Measurements from ENCODE around the gene RPP38. TPM values are rescaled to one million over a fixed set of nuclear protein-coding genes. Genes with fewer than 3 reads are reported as not detected.

Gene RPP38
- total and polyA plus RNA-seq, 10 donors: 12.5 to 24.9 (median 16.3) TPM

DNA sequence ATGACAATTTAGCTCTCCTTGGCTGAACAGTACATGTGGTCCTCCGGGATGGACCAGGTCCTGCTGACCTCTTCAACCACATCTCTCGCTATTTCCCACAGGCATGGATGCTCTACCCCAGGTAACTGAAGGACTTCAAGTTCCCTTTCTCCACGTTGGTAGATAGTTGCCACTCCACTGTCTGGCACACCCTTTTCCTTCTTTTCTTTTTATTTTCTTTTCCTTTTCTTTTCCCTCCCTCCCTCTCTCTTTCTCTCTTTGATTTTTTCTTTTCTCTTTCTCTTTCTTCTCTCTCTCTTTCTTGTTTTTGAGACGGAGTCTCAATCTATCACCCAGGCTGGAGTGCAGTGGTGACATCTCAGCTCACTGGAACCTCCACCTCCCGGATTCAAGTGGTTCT is 5.7 kb upstream of the RPP38 start:
- TF ChIP-seq POLR2A (IDR thresholded peaks at IDR 0.05): no peak
- TF ChIP-seq CTCF (IDR thresholded peaks at IDR 0.05 in 8 of 11, conservative IDR thresholded peaks at IDR 0.05 in 3 of 11): no peak
- no peak for TF ChIP-seq POLR2AphosphoS5 (IDR thresholded peaks at IDR 0.05)
- Histone ChIP-seq H3K27me3 (replicated peaks in 1 of 7) (peaks cover 0 to 12% (median 0%) of the 10 kb centered on the region in 7 donors), H3K27ac (no peak overlapping the region), H3K9me3 (no peaks in the 10 kb centered on the region), H3K4me1 (peaks cover 10 to 22% (median 17%) of the 10 kb centered on the region in 6 donors), H3K36me3 (no peaks in the 10 kb centered on the region), H3K4me3 (no peak overlapping the region)
- DNase-seq: no peak
- 81 to 92% (median 85%) methylated on average over 5 of the region's 5 CpGs for WGBS, 5 donors
- intact Hi-C loops (cut with DNase I; ENCODE audit: low total_unique reads): loop anchor here (10.0 kb wide), 1 partner anchor 137 kb away; the partner anchor contains the start of genes DCLRE1C and MEIG1

- peaks cover 0 to 12% (median 0%) of the 10 kb centered on the region in 7 donors for H3K27me3 ChIP-seq (replicated peaks in 1 of 7)
- no peak for TF ChIP-seq POLR2AphosphoS5 (IDR thresholded peaks at IDR 0.05)
- no peak for TF ChIP-seq POLR2A (IDR thresholded peaks at IDR 0.05)
- no peak for TF ChIP-seq CTCF (IDR thresholded peaks at IDR 0.05 in 8 of 11, conservative IDR thresholded peaks at IDR 0.05 in 3 of 11)
- intact Hi-C loops (cut with DNase I; ENCODE audit: low total_unique reads): loop anchor here (10.0 kb wide), 1 partner anchor 138 kb away; the partner anchor contains the start of genes DCLRE1C and MEIG1
- H3K9me3 ChIP-seq: no peaks in the 10 kb centered on the region
- no peak overlapping the region for H3K4me3 ChIP-seq
- H3K27ac ChIP-seq: no peak overlapping the region
- H3K4me1 ChIP-seq: peaks cover 16 to 26% (median 23%) of the 10 kb centered on the region in 6 donors
- 85 to 92% (median 87%) methylated on average over 13 to 16 of the region's 16 CpGs for WGBS, 5 donors
- DNase-seq: no peak
- no peaks in the 10 kb centered on the region for H3K36me3 ChIP-seq
These were observed 4.2 kb upstream of the RPP38 start for GRCh38 chr10:15092855-15093408.

DNA sequence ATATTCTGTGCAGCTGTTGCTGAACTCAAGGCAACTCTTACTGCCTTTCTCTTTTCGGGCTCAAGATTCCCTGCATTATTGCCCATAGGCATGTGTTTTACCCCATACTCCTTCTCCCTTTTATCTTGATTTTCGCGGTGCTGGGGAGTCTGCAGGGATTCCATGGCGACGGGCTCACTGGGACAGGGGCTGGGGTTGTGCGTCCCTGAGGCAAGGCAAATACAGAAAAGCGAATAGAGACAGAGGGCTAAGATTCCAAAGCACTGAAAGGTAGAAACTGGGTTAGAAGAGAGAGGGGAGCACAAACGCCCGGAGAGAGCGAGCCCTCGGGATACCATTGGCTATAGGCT is 519 bp upstream of the RPP38 start:
- peak overlapping the region; percentile 93 to 98 (median 96) for H3K27ac ChIP-seq
- TF ChIP-seq POLR2A (IDR thresholded peaks at IDR 0.05): no peak
- no peak for TF ChIP-seq POLR2AphosphoS5 (IDR thresholded peaks at IDR 0.05)
- no peak for TF ChIP-seq CTCF (IDR thresholded peaks at IDR 0.05 in 8 of 11, conservative IDR thresholded peaks at IDR 0.05 in 3 of 11)
- H3K9me3 ChIP-seq: no peaks in the 10 kb centered on the region
- H3K27me3 ChIP-seq (replicated peaks in 1 of 7): no peaks in the 10 kb centered on the region
- intact Hi-C loops (cut with DNase I; ENCODE audit: low total_unique reads): loop anchor here (10.0 kb wide), 1 partner anchor 142 kb away; the partner anchor contains the start of genes DCLRE1C and MEIG1
- peaks cover 16 to 50% (median 38%) of the 10 kb centered on the region in 6 donors for H3K4me1 ChIP-seq
- peaks cover 0 to 21% (median 8%) of the 10 kb centered on the region in 6 donors for H3K36me3 ChIP-seq
- peak overlapping the region; percentile 85 to 98 (median 94) for H3K4me3 ChIP-seq
- 0 to 3% (median 1%) methylated on average over 11 of the region's 11 CpGs for WGBS, 5 donors
- no peak for DNase-seq

- H3K27me3 ChIP-seq (replicated peaks in 1 of 7): no peaks in the 10 kb centered on the region
- TF ChIP-seq CTCF (IDR thresholded peaks at IDR 0.05 in 8 of 11, conservative IDR thresholded peaks at IDR 0.05 in 3 of 11) (no peak), POLR2AphosphoS5 (IDR thresholded peaks at IDR 0.05) (no peak), POLR2A (IDR thresholded peaks at IDR 0.05) (no peak)
- 86 to 94% (median 91%) methylated on average over 4 of the region's 4 CpGs for WGBS, 5 donors
- intact Hi-C loops (cut with DNase I; ENCODE audit: low total_unique reads): loop anchor here (10.0 kb wide), 2 partner anchors 145 to 605 kb away; partner anchors contain the start of genes DCLRE1C and MEIG1
- H3K9me3 ChIP-seq: no peaks in the 10 kb centered on the region
- H3K4me1 ChIP-seq: peaks cover 16 to 52% (median 38%) of the 10 kb centered on the region in 6 donors
- no peak for DNase-seq
- H3K36me3 ChIP-seq: peaks cover 6 to 54% (median 38%) of the 10 kb centered on the region in 6 donors
- H3K4me3 ChIP-seq: no peak overlapping the region
- no peak overlapping the region for H3K27ac ChIP-seq
These were observed 2.7 kb downstream of the RPP38 start for GRCh38 chr10:15099886-15100285.
